Liver (tissue), 9 donors: ENCODE measurements around the gene KIAA1614. TPM values are rescaled to one million over a fixed set of nuclear protein-coding genes. Genes with fewer than 3 reads are reported as not detected.

Experiments used
- DNase-seq: peaks from one replicate; pipeline ENCODE4 v3.0.0-alpha.2; 2017; ENCODE audit warnings: low spot score
- H3K27ac ChIP-seq, 2 donors: one replicate each; pipeline ENCODE4 v1.7.0; 2013; ENCODE audit warnings: inconsistent platforms in 2 of 2, low read length in 2 of 2, control low read depth in 1 of 2, low read depth in 1 of 2, mild to moderate bottlenecking in 1 of 2
- H3K27me3 ChIP-seq, 4 donors: one replicate each; pipeline versions ENCODE4 v1.6.1 to v1.7.0; 2013; ENCODE audit warnings: low read length in 3 of 4, inconsistent platforms in 1 of 4, mild to moderate bottlenecking in 1 of 4, moderate library complexity in 1 of 4; ENCODE audit not compliant: control insufficient read depth in 4 of 4, insufficient read depth in 4 of 4
- H3K36me3 ChIP-seq, 4 donors: one replicate each; pipeline versions ENCODE4 v1.6.1 to v1.7.0; 2013; ENCODE audit warnings: low read length in 3 of 4, mild to moderate bottlenecking in 3 of 4, low read depth in 1 of 4, moderate library complexity in 1 of 4; ENCODE audit not compliant: control insufficient read depth in 4 of 4, insufficient read depth in 3 of 4
- H3K4me1 ChIP-seq, 4 donors: one replicate each; pipeline versions ENCODE4 v1.6.1 to v1.7.0; 2013; ENCODE audit warnings: low read length in 3 of 4, mild to moderate bottlenecking in 3 of 4, moderate library complexity in 1 of 4; ENCODE audit not compliant: control insufficient read depth in 4 of 4, insufficient read depth in 4 of 4
- H3K4me3 ChIP-seq, 3 donors: one replicate each; pipeline versions ENCODE4 v1.6.1 to v1.7.0; 2013; ENCODE audit warnings: low read length in 3 of 3, control low read depth in 1 of 3, low read depth in 1 of 3, mild to moderate bottlenecking in 1 of 3
- H3K9ac ChIP-seq, 2 donors: one replicate each; pipeline ENCODE4 v1.7.0; 2013; ENCODE audit warnings: low read length in 2 of 2, mild to moderate bottlenecking in 2 of 2, moderate library complexity in 2 of 2, control low read depth in 1 of 2, low read depth in 1 of 2
- H3K9me3 ChIP-seq, 4 donors: one replicate each; pipeline versions ENCODE4 v1.6.1 to v1.7.0; 2013; ENCODE audit warnings: low read length in 3 of 4; ENCODE audit not compliant: control insufficient read depth in 4 of 4
- ATF3 ChIP-seq: IDR thresholded peaks from 2 replicates; pipeline ENCODE4 v1.6.1; 2016; ENCODE audit warnings: antibody characterized with exemption
- CTCF ChIP-seq: fragments of 150-350 bp; IDR thresholded peaks from 2 replicates; pipeline ENCODE4 v1.5.1; 2017; ENCODE audit warnings: improper control_type of control experiment, low read depth, low read length; ENCODE audit not compliant: missing input control
- EGR1 ChIP-seq, 2 donors: IDR thresholded peaks; 2 replicates each; pipeline ENCODE4 v1.6.1; 2016 to 2018; ENCODE audit warnings: antibody characterized with exemption in 2 of 2, low read depth in 2 of 2
- FOXA1 ChIP-seq: IDR thresholded peaks from 2 replicates; pipeline ENCODE4 v1.6.1; 2016; ENCODE audit warnings: antibody characterized with exemption
- FOXA2 ChIP-seq: IDR thresholded peaks from 2 replicates; pipeline ENCODE4 v1.6.1; 2016; ENCODE audit warnings: antibody characterized with exemption
- GABPA ChIP-seq, 2 donors: IDR thresholded peaks in 1 of 2; conservative IDR thresholded peaks in 1 of 2; 2 replicates each; pipeline ENCODE4 v1.6.1; 2016; ENCODE audit warnings: antibody characterized with exemption in 2 of 2, mild to moderate bottlenecking in 1 of 2, moderate library complexity in 1 of 2
- HNF4A ChIP-seq, 2 donors: conservative IDR thresholded peaks; 2 replicates each; pipeline ENCODE4 v1.6.1; 2016; ENCODE audit warnings: antibody characterized with exemption in 2 of 2, mild to moderate bottlenecking in 2 of 2
- HNF4G ChIP-seq: IDR thresholded peaks from 2 replicates; pipeline ENCODE4 v1.6.1; 2016; ENCODE audit warnings: antibody characterized with exemption
- JUND ChIP-seq, 2 donors: IDR thresholded peaks; 2 replicates each; pipeline ENCODE4 v1.6.1; 2016; ENCODE audit warnings: antibody characterized with exemption in 2 of 2
- MAX ChIP-seq: IDR thresholded peaks from 2 replicates; pipeline ENCODE4 v1.6.1; 2016; ENCODE audit warnings: antibody characterized with exemption
- NR2F2 ChIP-seq: IDR thresholded peaks from 2 replicates; pipeline ENCODE4 v1.6.1; 2016; ENCODE audit warnings: antibody characterized with exemption
- REST ChIP-seq: IDR thresholded peaks from 2 replicates; pipeline ENCODE4 v1.6.1; 2016; ENCODE audit warnings: antibody characterized with exemption, mild to moderate bottlenecking
- RXRA ChIP-seq, 2 donors: IDR thresholded peaks; 2 replicates each; pipeline ENCODE4 v1.6.1; 2017 to 2018; ENCODE audit warnings: antibody characterized with exemption in 2 of 2, mild to moderate bottlenecking in 1 of 2
- SP1 ChIP-seq: IDR thresholded peaks from 2 replicates; pipeline ENCODE4 v1.6.1; 2018; ENCODE audit warnings: antibody characterized with exemption, mild to moderate bottlenecking
- TAF1 ChIP-seq: conservative IDR thresholded peaks from 2 replicates; pipeline ENCODE4 v1.6.1; 2016; ENCODE audit warnings: antibody characterized with exemption, mild to moderate bottlenecking
- YY1 ChIP-seq: IDR thresholded peaks from 2 replicates; pipeline ENCODE4 v1.6.1; 2016; ENCODE audit warnings: antibody characterized with exemption, mild to moderate bottlenecking
- ZBTB33 ChIP-seq: IDR thresholded peaks from 2 replicates; pipeline ENCODE4 v1.6.1; 2016; ENCODE audit warnings: antibody characterized with exemption
- WGBS: extraction: QIAGEN DNeasy Blood & Tissue Kit; methylation state at CpG from one replicate; pipeline ENCODE4 v1.1.7; 2013; 5-methylcytosine and 5-hydroxymethylcytosine counted together
- polyA plus RNA-seq, 2 donors: library from polyadenylated mRNA; stranded (reverse) in 1 of 2; unstranded in 1 of 2; fragments of 200-250 nt in 1 of 2; fragments of >200 nt in 1 of 2; fragmentation: Nextera tagmentation in 1 of 2; extraction: Ambion mirVana in 1 of 2; gene quantifications; one replicate each; pipeline versions ENCODE4 v1.2.1 to v1.2.3, GENCODE V29; 2013 to 2015
- total RNA-seq, 2 donors: library from RNA; depleted of rRNA; stranded (reverse); fragments of >200 nt; gene quantifications; one replicate each; pipeline ENCODE4 v1.2.3, GENCODE V29; 2014
- donor health status: healthy.
- donor health status: healthy.
- donor health status: healthy.
- donor health status: healthy.
- donor health status: healthy.

Gene KIAA1614
- total and polyA plus RNA-seq, 4 donors = 0.21 to 1.1 (median 0.40) TPM

GRCh38 chr1:180915426-180915965 is 2.8 kb downstream of the KIAA1614 start:
- no peak overlapping the region for H3K27ac ChIP-seq
- 94% methylated on average over 11 of the region's 11 CpGs for WGBS
- H3K9ac ChIP-seq = no peak overlapping the region
- H3K4me3 ChIP-seq = no peak overlapping the region
- no peak for DNase-seq
- peaks cover 3 to 14% (median 9%) of the 10 kb centered on the region in 4 donors for H3K4me1 ChIP-seq
- H3K36me3 ChIP-seq = no peaks in the 10 kb centered on the region
- TF ChIP-seq YY1 (no peak), FOXA1 (no peak), CTCF (no peak)
- H3K27me3 ChIP-seq = peaks cover 0 to 2% (median 0%) of the 10 kb centered on the region in 4 donors
- no peaks in the 10 kb centered on the region for H3K9me3 ChIP-seq

- H3K4me1 ChIP-seq = peaks cover 3 to 14% (median 9%) of the 10 kb centered on the region in 4 donors
- no peak for DNase-seq
- H3K27ac ChIP-seq = no peak overlapping the region
- no peak for TF ChIP-seq RXRA (IDR thresholded peaks at IDR 0.05)
- no peak for TF ChIP-seq YY1
- TF ChIP-seq MAX = no peak
- no peak for TF ChIP-seq EGR1 (IDR thresholded peaks at IDR 0.05; ENCODE audit: low read depth in 2 of 2)
- TF ChIP-seq HNF4G = no peak
- no peak for TF ChIP-seq TAF1
- TF ChIP-seq SP1 = no peak
- TF ChIP-seq JUND (IDR thresholded peaks at IDR 0.05) = no peak
- no peak for TF ChIP-seq ATF3
- no peak for TF ChIP-seq FOXA1
- TF ChIP-seq HNF4A (conservative IDR thresholded peaks at IDR 0.05) = no peak
- no peak for TF ChIP-seq FOXA2
- no peak for TF ChIP-seq GABPA (IDR thresholded peaks at IDR 0.05 in 1 of 2, conservative IDR thresholded peaks at IDR 0.05 in 1 of 2)
- TF ChIP-seq REST = no peak
- no peak for TF ChIP-seq NR2F2
- no peak for TF ChIP-seq ZBTB33
- no peak overlapping the region for H3K4me3 ChIP-seq
- H3K9me3 ChIP-seq = no peaks in the 10 kb centered on the region
- no peaks in the 10 kb centered on the region for H3K36me3 ChIP-seq
- peaks cover 0 to 2% (median 0%) of the 10 kb centered on the region in 4 donors for H3K27me3 ChIP-seq
- 92% methylated on average over 17 of the region's 17 CpGs for WGBS
- no peak overlapping the region for H3K9ac ChIP-seq
These were observed 3.5 kb downstream of the KIAA1614 start for GRCh38 chr1:180916012-180916770.
